ENCODE data around the gene APLF. TPM values are rescaled to one million over a fixed set of nuclear protein-coding genes. Genes with fewer than 3 reads are reported as not detected.

Gene APLF
- total and polyA plus RNA-seq, 7 donors: 0.52 to 4.3 (median 2.8) TPM

- ATAC-seq: no peak
- no peak for TF ChIP-seq CTCF (IDR thresholded peaks at IDR 0.05)
- intact Hi-C loops (cut with DNase I): no loop called here
- H3K36me3 ChIP-seq (ENCODE audit: insufficient read depth in 1 of 2, low read depth in 1 of 2): no peaks in the 10 kb centered on the region
- H3K27me3 ChIP-seq (ENCODE audit: insufficient read depth in 3 of 3, low read length in 2 of 3): no peaks in the 10 kb centered on the region
- no peaks in the 10 kb centered on the region for H3K9me3 ChIP-seq
- DNase-seq: no peak
- H3K27ac ChIP-seq: no peak overlapping the region
- H3K4me3 ChIP-seq: no peak overlapping the region
- no peaks in the 10 kb centered on the region for H3K4me1 ChIP-seq
- WGBS, 3 donors: 87 to 91% (median 90%) methylated on average over 2 of the region's 2 CpGs
Observed at GRCh38 chr2:68475576-68475975, 8.2 kb downstream of the APLF start.

DNA sequence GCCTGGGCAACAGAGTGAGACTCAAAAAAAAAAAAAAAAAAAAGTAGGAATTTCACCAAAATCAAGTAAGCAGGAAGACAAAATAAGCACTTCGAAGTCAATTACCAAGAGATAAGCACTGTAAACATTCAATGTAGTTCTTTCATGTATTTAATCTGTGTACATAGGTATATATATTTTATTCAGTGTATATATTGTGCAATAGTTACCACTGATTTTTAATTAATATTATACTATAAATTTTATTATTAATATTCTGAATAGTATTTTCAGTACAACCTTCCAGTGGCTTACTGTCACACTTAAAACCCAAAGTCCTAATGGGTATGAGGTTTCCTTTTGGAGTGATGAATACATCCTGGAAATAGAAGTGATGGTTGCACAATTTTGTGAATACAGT lies 9.1 kb downstream of the APLF start:
- no peak for DNase-seq
- no peak overlapping the region for H3K4me3 ChIP-seq
- WGBS, 3 donors: 94 to 100% (median 97%) methylated on average over 1 of the region's 1 CpG
- no peaks in the 10 kb centered on the region for H3K36me3 ChIP-seq (ENCODE audit: insufficient read depth in 1 of 2, low read depth in 1 of 2)
- ATAC-seq: no peak
- no peaks in the 10 kb centered on the region for H3K9me3 ChIP-seq
- H3K27me3 ChIP-seq (ENCODE audit: insufficient read depth in 3 of 3, low read length in 2 of 3): no peaks in the 10 kb centered on the region
- intact Hi-C loops (cut with DNase I): no loop called here
- no peaks in the 10 kb centered on the region for H3K4me1 ChIP-seq
- TF ChIP-seq CTCF (IDR thresholded peaks at IDR 0.05): no peak
- H3K27ac ChIP-seq: no peak overlapping the region

- Histone ChIP-seq H3K4me3 (no peak overlapping the region), H3K4me1 (no peaks in the 10 kb centered on the region), H3K27me3 (ENCODE audit: insufficient read depth in 3 of 3, low read length in 2 of 3) (no peaks in the 10 kb centered on the region), H3K27ac (no peak overlapping the region), H3K9me3 (no peaks in the 10 kb centered on the region), H3K36me3 (ENCODE audit: insufficient read depth in 1 of 2, low read depth in 1 of 2) (no peaks in the 10 kb centered on the region)
- no peak for DNase-seq
- no peak for TF ChIP-seq CTCF (IDR thresholded peaks at IDR 0.05)
- no peak for ATAC-seq
- 89 to 100% (median 91%) methylated on average over 1 of the region's 1 CpG for WGBS, 3 donors
- intact Hi-C loops (cut with DNase I): no loop called here
Observed at GRCh38 chr2:68478688-68479087, 11.3 kb downstream of the APLF start.

DNA sequence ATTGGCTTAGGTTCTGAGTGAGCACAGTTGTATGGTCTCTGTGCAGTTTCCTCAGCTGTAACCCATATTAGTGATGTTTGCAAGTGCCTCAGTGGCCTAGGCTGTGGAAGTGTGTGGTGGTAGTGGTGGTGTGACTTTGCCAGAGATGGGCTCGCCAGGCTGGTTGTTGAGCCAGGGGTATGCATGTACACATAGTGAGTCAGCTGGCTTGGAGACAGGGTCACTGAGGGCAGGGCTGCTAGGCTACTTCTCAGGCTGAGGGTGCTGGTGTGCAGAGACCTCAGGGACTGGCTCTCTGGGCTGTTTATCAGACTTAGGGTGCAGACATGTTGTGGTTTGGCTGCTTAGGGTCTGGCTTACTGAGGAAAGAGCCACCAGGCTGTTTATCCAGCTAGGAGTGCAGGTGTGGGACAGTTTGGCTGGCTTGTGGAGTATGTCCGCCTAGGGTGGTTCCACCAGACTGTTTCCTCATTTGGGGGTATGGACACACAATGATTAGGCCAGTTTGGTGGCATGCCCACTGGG lies 15.0 kb downstream of the APLF start:
- Histone ChIP-seq H3K9me3 (no peaks in the 10 kb centered on the region), H3K4me3 (no peak overlapping the region), H3K27me3 (ENCODE audit: insufficient read depth in 3 of 3, low read length in 2 of 3) (no peaks in the 10 kb centered on the region), H3K36me3 (ENCODE audit: insufficient read depth in 1 of 2, low read depth in 1 of 2) (no peaks in the 10 kb centered on the region), H3K27ac (no peak overlapping the region), H3K4me1 (no peaks in the 10 kb centered on the region)
- WGBS, 3 donors: 82 to 93% (median 83%) methylated on average over 2 of the region's 2 CpGs
- ATAC-seq: no peak
- no peak for DNase-seq
- no peak for TF ChIP-seq CTCF (IDR thresholded peaks at IDR 0.05)
- intact Hi-C loops (cut with DNase I): loop anchor here in 1 of 2 donors (10.0 kb wide), 1 partner anchor 442 kb away; no protein-coding TSS in a partner anchor

DNA sequence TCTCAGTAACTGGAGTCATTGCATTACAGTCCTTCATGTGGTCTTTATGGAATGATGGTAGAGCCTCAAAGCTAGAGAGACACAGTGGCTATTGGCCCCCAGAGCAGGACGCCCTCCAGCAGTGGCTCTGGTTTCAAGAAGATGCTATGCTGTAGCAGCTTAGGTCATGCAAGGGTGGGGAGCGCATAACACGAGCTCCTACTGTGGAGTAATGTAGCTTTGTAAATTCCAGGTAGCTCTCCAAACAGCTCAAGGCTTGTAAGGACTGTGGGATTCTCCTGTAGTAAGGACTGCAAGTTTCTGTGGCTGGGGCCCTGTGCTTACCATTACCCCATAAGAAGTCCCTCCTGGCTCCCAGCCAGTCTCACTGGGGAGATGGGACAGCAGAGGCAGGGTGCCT lies 15.6 kb downstream of the APLF start:
- WGBS, 3 donors: 85 to 86% (median 85%) methylated on average over 3 of the region's 3 CpGs
- intact Hi-C loops (cut with DNase I): loop anchor here in 1 of 2 donors (10.0 kb wide), 1 partner anchor 442 kb away; no protein-coding TSS in a partner anchor
- ATAC-seq: no peak
- TF ChIP-seq CTCF (IDR thresholded peaks at IDR 0.05): no peak
- DNase-seq: no peak
- no peaks in the 10 kb centered on the region for H3K9me3 ChIP-seq
- H3K4me3 ChIP-seq: no peak overlapping the region
- H3K4me1 ChIP-seq: peaks cover 3% of the 10 kb centered on the region
- H3K27me3 ChIP-seq (ENCODE audit: insufficient read depth in 3 of 3, low read length in 2 of 3): no peaks in the 10 kb centered on the region
- no peak overlapping the region for H3K27ac ChIP-seq
- no peaks in the 10 kb centered on the region for H3K36me3 ChIP-seq (ENCODE audit: insufficient read depth in 1 of 2, low read depth in 1 of 2)

Data from psoas muscle (tissue), 8 donors.